GM23338 (cell line): ENCODE results near the gene AHNAK. TPM values are rescaled to one million over a fixed set of nuclear protein-coding genes. Genes with fewer than 3 reads are reported as not detected.

ENCODE experiments used
- ATAC-seq: fragments of 200-7000 bp; cut with Tn5 transposase; 3 replicates; pipeline ENCODE4 v1.9.1; 2020
- DNase-seq: peaks from one replicate; pipeline ENCODE4 v3.0.0-alpha.2; 2015; ENCODE audit warnings: low spot score
- H2AFZ ChIP-seq: fragments of 200-600 bp; sonication (generic); 2 replicates; pipeline ENCODE4 v1.8.0; 2016; ENCODE audit warnings: antibody characterized with exemption, mild to moderate bottlenecking, moderate library complexity
- H3F3A ChIP-seq: fragments of 200-600 bp; sonication (generic); replicated peaks from 2 replicates; pipeline ENCODE4 v1.8.0; 2017; ENCODE audit warnings: antibody characterized with exemption, mixed run types, low read depth
- H3K27ac ChIP-seq: fragments of 200-600 bp; sonication (generic); 2 replicates; pipeline ENCODE4 v1.6.1; 2016; ENCODE audit warnings: low read depth
- H3K27me3 ChIP-seq: fragments of 200-600 bp; sonication (generic); 2 replicates; pipeline ENCODE4 v1.8.0; 2016; ENCODE audit warnings: mild to moderate bottlenecking, mixed run types, moderate library complexity; ENCODE audit not compliant: insufficient read depth
- H3K36me3 ChIP-seq: fragments of 200-600 bp; sonication (generic); 2 replicates; pipeline ENCODE4 v1.8.0; 2016; ENCODE audit warnings: mild to moderate bottlenecking; ENCODE audit not compliant: insufficient read depth
- H3K4me1 ChIP-seq: fragments of 200-600 bp; sonication (generic); 2 replicates; pipeline ENCODE4 v1.8.0; 2016; ENCODE audit warnings: mild to moderate bottlenecking, moderate library complexity; ENCODE audit not compliant: insufficient read depth
- H3K4me2 ChIP-seq: fragments of 200-600 bp; sonication (generic); 2 replicates; pipeline ENCODE4 v1.7.1; 2017; ENCODE audit warnings: mixed run types
- H3K4me3 ChIP-seq: fragments of 200-600 bp; sonication (generic); 2 replicates; pipeline ENCODE4 v1.6.1; 2016; ENCODE audit warnings: mixed run types
- H3K79me2 ChIP-seq: fragments of 200-600 bp; sonication (generic); replicated peaks from 2 replicates; pipeline ENCODE4 v1.8.0; 2017; ENCODE audit warnings: mild to moderate bottlenecking; ENCODE audit not compliant: insufficient read depth
- H3K9me2 ChIP-seq: fragments of 200-600 bp; sonication (generic); 2 replicates; pipeline ENCODE4 v1.8.0; 2017; ENCODE audit not compliant: insufficient read depth
- H4K20me1 ChIP-seq: fragments of 200-600 bp; sonication (generic); replicated peaks from 2 replicates; pipeline ENCODE4 v1.8.0; 2017; ENCODE audit warnings: mild to moderate bottlenecking; ENCODE audit not compliant: insufficient read depth
- H3K27ac Mint-ChIP-seq: 2 replicates; pipeline ENCODE4 v1.8.0; 2020; ENCODE audit warnings: inconsistent platforms, mild to moderate bottlenecking, moderate library complexity, mixed read lengths
- H3K27me3 Mint-ChIP-seq: 3 replicates; pipeline ENCODE4 v1.8.0; 2022; ENCODE audit warnings: low read depth, mild to moderate bottlenecking, moderate library complexity, mixed read lengths, inconsistent platforms; ENCODE audit not compliant: insufficient read depth, poor library complexity
- H3K36me3 Mint-ChIP-seq: 3 replicates; pipeline ENCODE4 v1.8.0; 2021; ENCODE audit warnings: low read depth, mild to moderate bottlenecking, inconsistent platforms, moderate library complexity, mixed read lengths
- H3K4me1 Mint-ChIP-seq: 3 replicates; pipeline ENCODE4 v1.8.0; 2020; ENCODE audit warnings: mild to moderate bottlenecking, inconsistent platforms, mixed read lengths
- H3K4me3 Mint-ChIP-seq: 3 replicates; pipeline ENCODE4 v1.8.0; 2021; ENCODE audit warnings: moderate library complexity, mild to moderate bottlenecking, inconsistent platforms, mixed read lengths
- H3K9me3 Mint-ChIP-seq: 3 replicates; pipeline ENCODE4 v1.8.0; 2020; ENCODE audit warnings: moderate library complexity, mild to moderate bottlenecking, inconsistent platforms, mixed read lengths
- CREB1 ChIP-seq: fragments of 250-450 bp; sonication (Bioruptor Pico); IDR thresholded peaks from 2 replicates; pipeline ENCODE4 v1.5.0; 2020; ENCODE audit warnings: low read depth, mild to moderate bottlenecking, moderate library complexity
- ETS1 ChIP-seq: IDR thresholded peaks from 2 replicates; pipeline ENCODE4 v1.6.1; 2016; ENCODE audit warnings: antibody characterized with exemption
- EZH2 ChIP-seq: fragments of 200-600 bp; sonication (generic); IDR thresholded peaks from one replicate; pipeline ENCODE4 v1.8.0; 2017; ENCODE audit warnings: antibody characterized with exemption, mild to moderate bottlenecking, low read depth; ENCODE audit not compliant: unreplicated experiment
- EZH2phosphoT487 ChIP-seq: fragments of 200-600 bp; sonication (generic); IDR thresholded peaks from one replicate; pipeline ENCODE4 v1.8.1; 2018; ENCODE audit warnings: antibody characterized with exemption; ENCODE audit not compliant: unreplicated experiment
- JUNB ChIP-seq: IDR thresholded peaks from one replicate; pipeline ENCODE4 v1.6.1; 2016; ENCODE audit warnings: antibody characterized with exemption; ENCODE audit not compliant: unreplicated experiment
- NANOG ChIP-seq: IDR thresholded peaks from 2 replicates; pipeline ENCODE4 v1.6.1; 2016; ENCODE audit warnings: antibody characterized with exemption, borderline replicate concordance
- POLR2AphosphoS5 ChIP-seq: IDR thresholded peaks from 2 replicates; pipeline ENCODE4 v1.6.1; 2016; ENCODE audit warnings: antibody characterized with exemption, low read depth
- STAT1 ChIP-seq: IDR thresholded peaks from one replicate; pipeline ENCODE4 v1.6.1; 2016; ENCODE audit warnings: antibody characterized with exemption; ENCODE audit not compliant: unreplicated experiment
- ZNF114 ChIP-seq: fragments of 250-450 bp; sonication (Bioruptor Pico); IDR thresholded peaks from 2 replicates; pipeline ENCODE4 v1.5.0; 2020; ENCODE audit warnings: mild to moderate bottlenecking, moderate library complexity
- ZNF331 ChIP-seq: fragments of 250-450 bp; sonication (Bioruptor Pico); IDR thresholded peaks from 2 replicates; pipeline ENCODE4 v1.5.0; 2020; ENCODE audit warnings: low read depth, mild to moderate bottlenecking, moderate library complexity
- polyA plus RNA-seq: library from polyadenylated mRNA; unstranded; fragments of >200 nt; fragmentation: Nextera tagmentation; extraction: Ambion mirVana; gene quantifications from 2 replicates; pipeline ENCODE4 v1.2.1, GENCODE V29; 2016
- total RNA-seq: library from RNA; depleted of rRNA; stranded (reverse); fragments of >200 nt; shearing (Covaris generic); gene quantifications from 2 replicates; pipeline ENCODE4 v1.2.3, GENCODE V29; 2014
- TF ChIP-seq, protein P1 (sequence below), 2 experiments: fragments of 200-600 bp in 1 of 2; sonication (generic) in 1 of 2; conservative IDR thresholded peaks; 2 replicates each; pipeline versions ENCODE4 v1.5.1 to v1.6.1; 2016 to 2017; ENCODE audit warnings: antibody characterized with exemption in 2 of 2, low read depth in 2 of 2, mild to moderate bottlenecking in 2 of 2, moderate library complexity in 1 of 2
- TF ChIP-seq, protein P2 (sequence below): IDR thresholded peaks from one replicate; pipeline ENCODE4 v1.6.1; 2018; ENCODE audit warnings: antibody characterized with exemption; ENCODE audit not compliant: unreplicated experiment
- TF ChIP-seq, protein P3 (sequence below): fragments of 250-450 bp; sonication (Bioruptor Pico); IDR thresholded peaks from 2 replicates; pipeline ENCODE4 v1.5.0; 2020; ENCODE audit warnings: mild to moderate bottlenecking, moderate library complexity

AHNAK gene
- total and polyA plus RNA-seq, 2 experiments from 2014 or later = 0.91 to 2.1 TPM

- no peak for TF ChIP-seq POLR2AphosphoS5
- no peak for TF ChIP-seq ZNF331 (CRISPR knock-in tag)
- TF ChIP-seq ETS1 = no peak
- TF ChIP-seq, protein P1, sequence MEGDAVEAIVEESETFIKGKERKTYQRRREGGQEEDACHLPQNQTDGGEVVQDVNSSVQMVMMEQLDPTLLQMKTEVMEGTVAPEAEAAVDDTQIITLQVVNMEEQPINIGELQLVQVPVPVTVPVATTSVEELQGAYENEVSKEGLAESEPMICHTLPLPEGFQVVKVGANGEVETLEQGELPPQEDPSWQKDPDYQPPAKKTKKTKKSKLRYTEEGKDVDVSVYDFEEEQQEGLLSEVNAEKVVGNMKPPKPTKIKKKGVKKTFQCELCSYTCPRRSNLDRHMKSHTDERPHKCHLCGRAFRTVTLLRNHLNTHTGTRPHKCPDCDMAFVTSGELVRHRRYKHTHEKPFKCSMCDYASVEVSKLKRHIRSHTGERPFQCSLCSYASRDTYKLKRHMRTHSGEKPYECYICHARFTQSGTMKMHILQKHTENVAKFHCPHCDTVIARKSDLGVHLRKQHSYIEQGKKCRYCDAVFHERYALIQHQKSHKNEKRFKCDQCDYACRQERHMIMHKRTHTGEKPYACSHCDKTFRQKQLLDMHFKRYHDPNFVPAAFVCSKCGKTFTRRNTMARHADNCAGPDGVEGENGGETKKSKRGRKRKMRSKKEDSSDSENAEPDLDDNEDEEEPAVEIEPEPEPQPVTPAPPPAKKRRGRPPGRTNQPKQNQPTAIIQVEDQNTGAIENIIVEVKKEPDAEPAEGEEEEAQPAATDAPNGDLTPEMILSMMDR (conservative IDR thresholded peaks at IDR 0.05; ENCODE audit: low read depth in 2 of 2) = no peak
- TF ChIP-seq NANOG = no peak
- TF ChIP-seq EZH2 = no peak
- TF ChIP-seq JUNB = no peak
- no peak for TF ChIP-seq ZNF114 (CRISPR knock-in tag)
- TF ChIP-seq CREB1 (CRISPR knock-in tag) = no peak
- TF ChIP-seq, protein P2, sequence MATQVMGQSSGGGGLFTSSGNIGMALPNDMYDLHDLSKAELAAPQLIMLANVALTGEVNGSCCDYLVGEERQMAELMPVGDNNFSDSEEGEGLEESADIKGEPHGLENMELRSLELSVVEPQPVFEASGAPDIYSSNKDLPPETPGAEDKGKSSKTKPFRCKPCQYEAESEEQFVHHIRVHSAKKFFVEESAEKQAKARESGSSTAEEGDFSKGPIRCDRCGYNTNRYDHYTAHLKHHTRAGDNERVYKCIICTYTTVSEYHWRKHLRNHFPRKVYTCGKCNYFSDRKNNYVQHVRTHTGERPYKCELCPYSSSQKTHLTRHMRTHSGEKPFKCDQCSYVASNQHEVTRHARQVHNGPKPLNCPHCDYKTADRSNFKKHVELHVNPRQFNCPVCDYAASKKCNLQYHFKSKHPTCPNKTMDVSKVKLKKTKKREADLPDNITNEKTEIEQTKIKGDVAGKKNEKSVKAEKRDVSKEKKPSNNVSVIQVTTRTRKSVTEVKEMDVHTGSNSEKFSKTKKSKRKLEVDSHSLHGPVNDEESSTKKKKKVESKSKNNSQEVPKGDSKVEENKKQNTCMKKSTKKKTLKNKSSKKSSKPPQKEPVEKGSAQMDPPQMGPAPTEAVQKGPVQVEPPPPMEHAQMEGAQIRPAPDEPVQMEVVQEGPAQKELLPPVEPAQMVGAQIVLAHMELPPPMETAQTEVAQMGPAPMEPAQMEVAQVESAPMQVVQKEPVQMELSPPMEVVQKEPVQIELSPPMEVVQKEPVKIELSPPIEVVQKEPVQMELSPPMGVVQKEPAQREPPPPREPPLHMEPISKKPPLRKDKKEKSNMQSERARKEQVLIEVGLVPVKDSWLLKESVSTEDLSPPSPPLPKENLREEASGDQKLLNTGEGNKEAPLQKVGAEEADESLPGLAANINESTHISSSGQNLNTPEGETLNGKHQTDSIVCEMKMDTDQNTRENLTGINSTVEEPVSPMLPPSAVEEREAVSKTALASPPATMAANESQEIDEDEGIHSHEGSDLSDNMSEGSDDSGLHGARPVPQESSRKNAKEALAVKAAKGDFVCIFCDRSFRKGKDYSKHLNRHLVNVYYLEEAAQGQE = no peak
- no peak for TF ChIP-seq EZH2phosphoT487
- TF ChIP-seq, protein P3, sequence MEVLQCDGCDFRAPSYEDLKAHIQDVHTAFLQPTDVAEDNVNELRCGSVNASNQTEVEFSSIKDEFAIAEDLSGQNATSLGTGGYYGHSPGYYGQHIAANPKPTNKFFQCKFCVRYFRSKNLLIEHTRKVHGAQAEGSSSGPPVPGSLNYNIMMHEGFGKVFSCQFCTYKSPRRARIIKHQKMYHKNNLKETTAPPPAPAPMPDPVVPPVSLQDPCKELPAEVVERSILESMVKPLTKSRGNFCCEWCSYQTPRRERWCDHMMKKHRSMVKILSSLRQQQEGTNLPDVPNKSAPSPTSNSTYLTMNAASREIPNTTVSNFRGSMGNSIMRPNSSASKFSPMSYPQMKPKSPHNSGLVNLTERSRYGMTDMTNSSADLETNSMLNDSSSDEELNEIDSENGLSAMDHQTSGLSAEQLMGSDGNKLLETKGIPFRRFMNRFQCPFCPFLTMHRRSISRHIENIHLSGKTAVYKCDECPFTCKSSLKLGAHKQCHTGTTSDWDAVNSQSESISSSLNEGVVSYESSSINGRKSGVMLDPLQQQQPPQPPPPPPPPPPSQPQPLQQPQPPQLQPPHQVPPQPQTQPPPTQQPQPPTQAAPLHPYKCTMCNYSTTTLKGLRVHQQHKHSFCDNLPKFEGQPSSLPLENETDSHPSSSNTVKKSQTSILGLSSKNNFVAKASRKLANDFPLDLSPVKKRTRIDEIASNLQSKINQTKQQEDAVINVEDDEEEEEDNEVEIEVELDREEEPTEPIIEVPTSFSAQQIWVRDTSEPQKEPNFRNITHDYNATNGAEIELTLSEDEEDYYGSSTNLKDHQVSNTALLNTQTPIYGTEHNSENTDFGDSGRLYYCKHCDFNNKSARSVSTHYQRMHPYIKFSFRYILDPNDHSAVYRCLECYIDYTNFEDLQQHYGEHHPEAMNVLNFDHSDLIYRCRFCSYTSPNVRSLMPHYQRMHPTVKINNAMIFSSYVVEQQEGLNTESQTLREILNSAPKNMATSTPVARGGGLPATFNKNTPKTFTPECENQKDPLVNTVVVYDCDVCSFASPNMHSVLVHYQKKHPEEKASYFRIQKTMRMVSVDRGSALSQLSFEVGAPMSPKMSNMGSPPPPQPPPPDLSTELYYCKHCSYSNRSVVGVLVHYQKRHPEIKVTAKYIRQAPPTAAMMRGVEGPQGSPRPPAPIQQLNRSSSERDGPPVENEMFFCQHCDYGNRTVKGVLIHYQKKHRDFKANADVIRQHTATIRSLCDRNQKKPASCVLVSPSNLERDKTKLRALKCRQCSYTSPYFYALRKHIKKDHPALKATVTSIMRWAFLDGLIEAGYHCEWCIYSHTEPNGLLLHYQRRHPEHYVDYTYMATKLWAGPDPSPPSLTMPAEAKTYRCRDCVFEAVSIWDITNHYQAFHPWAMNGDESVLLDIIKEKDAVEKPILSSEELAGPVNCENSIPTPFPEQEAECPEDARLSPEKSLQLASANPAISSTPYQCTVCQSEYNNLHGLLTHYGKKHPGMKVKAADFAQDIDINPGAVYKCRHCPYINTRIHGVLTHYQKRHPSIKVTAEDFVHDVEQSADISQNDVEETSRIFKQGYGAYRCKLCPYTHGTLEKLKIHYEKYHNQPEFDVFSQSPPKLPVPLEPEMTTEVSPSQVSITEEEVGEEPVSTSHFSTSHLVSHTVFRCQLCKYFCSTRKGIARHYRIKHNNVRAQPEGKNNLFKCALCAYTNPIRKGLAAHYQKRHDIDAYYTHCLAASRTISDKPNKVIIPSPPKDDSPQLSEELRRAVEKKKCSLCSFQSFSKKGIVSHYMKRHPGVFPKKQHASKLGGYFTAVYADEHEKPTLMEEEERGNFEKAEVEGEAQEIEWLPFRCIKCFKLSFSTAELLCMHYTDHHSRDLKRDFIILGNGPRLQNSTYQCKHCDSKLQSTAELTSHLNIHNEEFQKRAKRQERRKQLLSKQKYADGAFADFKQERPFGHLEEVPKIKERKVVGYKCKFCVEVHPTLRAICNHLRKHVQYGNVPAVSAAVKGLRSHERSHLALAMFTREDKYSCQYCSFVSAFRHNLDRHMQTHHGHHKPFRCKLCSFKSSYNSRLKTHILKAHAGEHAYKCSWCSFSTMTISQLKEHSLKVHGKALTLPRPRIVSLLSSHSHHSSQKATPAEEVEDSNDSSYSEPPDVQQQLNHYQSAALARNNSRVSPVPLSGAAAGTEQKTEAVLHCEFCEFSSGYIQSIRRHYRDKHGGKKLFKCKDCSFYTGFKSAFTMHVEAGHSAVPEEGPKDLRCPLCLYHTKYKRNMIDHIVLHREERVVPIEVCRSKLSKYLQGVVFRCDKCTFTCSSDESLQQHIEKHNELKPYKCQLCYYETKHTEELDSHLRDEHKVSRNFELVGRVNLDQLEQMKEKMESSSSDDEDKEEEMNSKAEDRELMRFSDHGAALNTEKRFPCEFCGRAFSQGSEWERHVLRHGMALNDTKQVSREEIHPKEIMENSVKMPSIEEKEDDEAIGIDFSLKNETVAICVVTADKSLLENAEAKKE (CRISPR knock-in tag) = no peak
- TF ChIP-seq STAT1 = no peak
- Histone ChIP-seq H2AFZ (no peak overlapping the region), H3K4me2 (no peak overlapping the region), H3K4me1 (no peaks in the 10 kb centered on the region), H4K20me1 (no peaks in the 10 kb centered on the region), H3K27me3 (no peaks in the 10 kb centered on the region), H3K27ac (no peak overlapping the region), H3K4me3 (no peak overlapping the region), H3K36me3 (no peaks in the 10 kb centered on the region), H3K9me2 (no peaks in the 10 kb centered on the region), H3K79me2 (no peaks in the 10 kb centered on the region), H3F3A (0 out of 2 replicates have a peak, but pooled peaks cover 4% of the 10 kb centered on the region)
- DNase-seq (no peak), ATAC-seq (no peak)
- Mint-ChIP-seq H3K9me3 (no peaks in the 10 kb centered on the region), H3K27me3 (peaks cover 6% of the 10 kb centered on the region), H3K36me3 (no peaks in the 10 kb centered on the region), H3K4me3 (no peak overlapping the region), H3K4me1 (peaks cover 9% of the 10 kb centered on the region; the same call in 1 of the 3 replicates), H3K27ac (no peak overlapping the region)
These were observed 110.6 kb downstream of the AHNAK start for GRCh38 chr11:62435846-62436660.
